Naive B cell (primary cell): ENCODE data around the gene C6orf58. TPM values are rescaled to one million over a fixed set of nuclear protein-coding genes. Genes with fewer than 3 reads are reported as not detected.
A peak's percentile ranks its signal among the peaks of the same experiment; 100 is the strongest.

Source experiments
- ATAC-seq, 2 donors: fragments of 150-1000 bp; cut with Tn5 transposase; 2 replicates each; pipeline ENCODE4 v1.10.0; 2021; ENCODE audit warnings: low read depth in 2 of 2, mild to moderate bottlenecking in 2 of 2, moderate library complexity in 2 of 2
- DNase-seq: peaks from one replicate; pipeline ENCODE4 v3.0.0; 2022
- H3K27ac Mint-ChIP-seq, 6 donors: one replicate each; pipeline ENCODE4 v1.8.0; 2020 to 2022; ENCODE audit warnings: mild to moderate bottlenecking in 6 of 6, mixed read lengths in 6 of 6, moderate library complexity in 5 of 6, inconsistent platforms in 2 of 6
- H3K27me3 Mint-ChIP-seq, 3 donors: one replicate each; pipeline ENCODE4 v1.8.0; 2021 to 2022; ENCODE audit warnings: mixed read lengths in 3 of 3, mild to moderate bottlenecking in 1 of 3
- H3K36me3 Mint-ChIP-seq, 2 donors: one replicate each; pipeline ENCODE4 v1.8.0; 2020 to 2022; ENCODE audit warnings: mixed read lengths in 2 of 2, inconsistent platforms in 1 of 2, mild to moderate bottlenecking in 1 of 2
- H3K4me1 Mint-ChIP-seq, 3 donors: one replicate each; pipeline ENCODE4 v1.8.0; 2020 to 2022; ENCODE audit warnings: mixed read lengths in 3 of 3, inconsistent platforms in 1 of 3, mild to moderate bottlenecking in 1 of 3, moderate library complexity in 1 of 3
- H3K4me3 Mint-ChIP-seq, 8 donors: one replicate each; pipeline ENCODE4 v1.8.0; 2020 to 2022; ENCODE audit warnings: mild to moderate bottlenecking in 8 of 8, mixed read lengths in 8 of 8, moderate library complexity in 8 of 8, inconsistent platforms in 2 of 8
- H3K9me3 Mint-ChIP-seq, 7 donors: one replicate each; pipeline ENCODE4 v1.8.0; 2020 to 2022; ENCODE audit warnings: mixed read lengths in 7 of 7, mild to moderate bottlenecking in 5 of 7, inconsistent platforms in 2 of 7, moderate library complexity in 1 of 7
- polyA plus RNA-seq, 6 donors: library from polyadenylated mRNA; unstranded; fragments of 300-500 nt; fragmentation: Illumina TruSeq; gene quantifications; one replicate each; pipeline ENCODE4 v1.2.3, GENCODE V29; 2021; ENCODE audit warnings: low read depth in 6 of 6

Gene C6orf58
- polyA plus RNA-seq, 6 donors from 2014 or later: not detected

GRCh38 chr6:127630800-127631199 lies 53.8 kb downstream of the C6orf58 start:
- no peak for DNase-seq
- Mint-ChIP-seq H3K4me1 (no peaks in the 10 kb centered on the region), H3K4me3 (no peak overlapping the region), H3K27me3 (peaks cover 0 to 11% (median 0%) of the 10 kb centered on the region in 3 donors), H3K36me3 (no peaks in the 10 kb centered on the region), H3K9me3 (no peaks in the 10 kb centered on the region), H3K27ac (no peak overlapping the region)
- ATAC-seq: no peak

- Mint-ChIP-seq H3K4me3 (no peak overlapping the region), H3K9me3 (no peaks in the 10 kb centered on the region), H3K36me3 (no peaks in the 10 kb centered on the region), H3K27me3 (peaks cover 0 to 11% (median 0%) of the 10 kb centered on the region in 3 donors), H3K27ac (no peak overlapping the region), H3K4me1 (no peaks in the 10 kb centered on the region)
- DNase-seq: no peak
- no peak for ATAC-seq
Observed at GRCh38 chr6:127634178-127634577, 57.2 kb downstream of the C6orf58 start.

GRCh38 chr6:127635091-127635490 lies 58.1 kb downstream of the C6orf58 start:
- ATAC-seq: no peak
- DNase-seq: no peak
- H3K4me1 Mint-ChIP-seq: no peaks in the 10 kb centered on the region

GRCh38 chr6:127637830-127638409 lies 60.9 kb downstream of the C6orf58 start:
- DNase-seq (no peak), ATAC-seq (no peak)
- H3K27me3 Mint-ChIP-seq: peaks cover 0 to 8% (median 4%) of the 10 kb centered on the region in 3 donors
- peak overlapping the region in 1 of 6 donors; percentile 11 for H3K27ac Mint-ChIP-seq
- H3K9me3 Mint-ChIP-seq: peaks cover 0 to 3% (median 0%) of the 10 kb centered on the region in 7 donors
- H3K4me3 Mint-ChIP-seq: no peak overlapping the region
- H3K4me1 Mint-ChIP-seq: no peaks in the 10 kb centered on the region
- no peaks in the 10 kb centered on the region for H3K36me3 Mint-ChIP-seq

More at GRCh38 chr6:127635091-127635490, 58.1 kb downstream of the C6orf58 start:
- H3K27me3 Mint-ChIP-seq: peaks cover 0 to 11% (median 0%) of the 10 kb centered on the region in 3 donors
- no peaks in the 10 kb centered on the region for H3K36me3 Mint-ChIP-seq
- H3K4me3 Mint-ChIP-seq: no peak overlapping the region
- no peak overlapping the region for H3K27ac Mint-ChIP-seq
- no peaks in the 10 kb centered on the region for H3K9me3 Mint-ChIP-seq

Other genes with a start within 250 kb of the C6orf58 start
- gene ECHDC1, start 233.6 kb upstream of the C6orf58 start, polyA plus RNA-seq: 100 to 1,000 TPM in 4 of 6 donors, 10 to 100 TPM in 2; 97.9 to 122 (median 102) TPM
- not detected for gene KIAA0408, start 117.8 kb upstream of the C6orf58 start, polyA plus RNA-seq